GM12892 (cell line): ENCODE data around the gene PRKAB1.
"Not testable (repeated sequence)": the region's sequence is repeated elsewhere in the genome, so short reads cannot be mapped to it uniquely, and the experiment has no call there.

Experiments used
- POLR2A ChIP-seq: IDR thresholded peaks from 2 replicates; pipeline ENCODE4 v1.6.1; 2011; ENCODE audit warnings: low read depth, low read length, control low read depth
- POLR2AphosphoS5 ChIP-seq: IDR thresholded peaks from 2 replicates; pipeline ENCODE4 v1.6.1; 2011; ENCODE audit warnings: low read depth, low read length, control low read depth
- TAF1 ChIP-seq: IDR thresholded peaks from 2 replicates; pipeline ENCODE4 v1.6.1; 2011; ENCODE audit warnings: low read depth, mild to moderate bottlenecking, control low read depth, low read length, borderline replicate concordance

DNA sequence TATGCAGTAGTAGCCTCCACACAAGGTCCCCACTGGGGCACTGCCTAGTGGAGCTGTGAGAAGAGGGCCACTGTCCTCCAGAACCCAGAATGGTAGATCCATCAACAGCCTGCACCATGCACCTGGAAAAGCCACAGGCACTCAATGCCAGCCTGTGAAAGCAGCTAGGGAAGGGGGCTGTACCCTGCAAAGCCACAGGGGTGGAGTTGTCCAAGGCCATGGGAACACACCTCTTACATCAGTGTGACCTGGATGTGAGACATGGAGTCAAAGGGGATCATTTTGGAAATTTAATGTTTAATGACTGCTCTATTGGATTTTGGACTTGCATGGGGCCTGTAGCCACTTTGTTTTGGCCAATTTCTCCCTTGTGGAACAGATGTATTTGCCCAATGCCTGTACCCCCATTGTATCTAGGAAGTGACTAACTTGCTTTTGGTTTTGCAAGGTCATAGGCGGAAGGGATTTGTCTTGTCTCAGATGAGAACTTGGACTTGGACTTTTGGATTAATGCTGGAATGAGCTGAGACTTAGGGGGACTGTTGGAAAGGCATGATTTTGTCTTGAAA, 49.5 kb upstream of the PRKAB1 start:
- not testable (repeated sequence) for TF ChIP-seq POLR2A, POLR2AphosphoS5, TAF1
